Gastroesophageal sphincter (tissue), 3 donors: ENCODE data around the gene SLC6A3.

Experiments used
- CTCF ChIP-seq, 4 experiments: fragments of 200-600 bp in 2 of 4; fragments of 450-650 bp in 2 of 4; sonication (generic) in 1 of 4; IDR thresholded peaks; one replicate each; pipeline ENCODE4 v1.5.1; 2017 to 2019; ENCODE audit warnings: antibody characterized with exemption in 4 of 4, mild to moderate bottlenecking in 2 of 4, moderate library complexity in 2 of 4
- EP300 ChIP-seq: sonication (generic); formaldehyde crosslinking; IDR thresholded peaks from one replicate; pipeline ENCODE4 v1.6.1; 2017; ENCODE audit warnings: antibody characterized with exemption, mild to moderate bottlenecking
- POLR2A ChIP-seq, 2 donors: fragments of 450-650 bp; IDR thresholded peaks; one replicate each; pipeline ENCODE4 v1.6.1; 2017; ENCODE audit warnings: antibody characterized with exemption in 2 of 2, mild to moderate bottlenecking in 2 of 2, moderate library complexity in 1 of 2
- POLR2AphosphoS5 ChIP-seq: sonication (generic); formaldehyde crosslinking; IDR thresholded peaks from one replicate; pipeline ENCODE4 v1.6.1; 2017; ENCODE audit warnings: antibody characterized with exemption

GRCh38 chr5:1396293-1396816, 48.9 kb downstream of the SLC6A3 start:
- TF ChIP-seq POLR2A (IDR thresholded peaks at IDR 0.05) (no peak), EP300 (no peak), CTCF (IDR thresholded peaks at IDR 0.05) (no peak), POLR2AphosphoS5 (no peak)
